Measurements from ENCODE around the gene TTC28.

DNA sequence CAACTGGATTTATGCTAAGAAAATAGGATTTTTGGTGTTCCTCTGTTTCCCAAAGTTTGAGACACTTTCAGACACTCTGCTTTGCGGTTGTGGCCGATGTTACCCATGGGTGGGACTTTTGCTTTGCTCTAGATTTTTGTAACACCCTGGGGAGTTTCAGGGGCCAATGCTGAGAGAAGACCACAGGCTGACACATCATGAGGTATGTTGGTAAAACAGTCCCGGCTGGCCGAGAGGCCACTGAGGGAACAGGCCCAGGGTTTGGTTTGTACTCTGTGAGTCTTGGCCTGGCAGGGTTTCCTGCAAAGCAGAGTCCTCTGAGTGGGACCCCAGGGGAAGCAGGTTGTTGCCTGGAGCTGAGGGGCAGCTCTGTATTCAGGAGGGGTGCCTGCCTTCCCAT, 682.1 kb downstream of the TTC28 start:
- TF ChIP-seq CTCF (IDR thresholded peaks at IDR 0.05; ENCODE audit: insufficient read depth, low read length, poor library complexity, severe bottlenecking) = no peak
- no peak for TF ChIP-seq EZH2phosphoT487 (conservative IDR thresholded peaks at IDR 0.05; ENCODE audit: low read length)

All from SU-DHL-6 (cell line).